K562 (cell line): Measurements from ENCODE around the gene FAM20C. TPM values are rescaled to one million over a fixed set of nuclear protein-coding genes. Genes with fewer than 3 reads are reported as not detected.

Experiments used
- ATAC-seq: fragments of 200-7000 bp; cut with Tn5 transposase; 3 replicates; pipeline ENCODE4 v1.9.1; 2020; ENCODE audit warnings: moderate library complexity
- BruUV-seq: library from RNA; stranded (reverse); fragments of 400-500 nt; replicated peaks from 2 replicates; lab custom pipeline; 2021; lab: Mats Ljungman, UMichigan
- CTCF ChIA-PET: fragments of 300-600 bp; formaldehyde crosslinking; extraction: SDS; loops from one replicate; lab custom pipeline; 2021; ENCODE audit warnings: low intra/inter-chr PET ratio; lab: Yijun Ruan, JAX
- POLR2A ChIA-PET: fragments of 300-600, 350-650 bp; sonication (Branson Sonifier 250); formaldehyde crosslinking; extraction: SDS; loops from one replicate; lab custom pipeline; 2021; ENCODE audit warnings: antibody characterized with exemption, inconsistent platforms; lab: Yijun Ruan, JAX
- DNase-seq, 4 experiments: peaks; one replicate each; pipeline versions ENCODE4 v3.0.0 to v3.0.0-alpha.2; 2011 to 2018; ENCODE audit warnings: low spot score in 3 of 4, mixed read lengths in 3 of 4; ENCODE audit errors: extremely low read depth in 1 of 4
- FAIRE-seq: peaks from 2 replicates; lab custom pipeline; 2011; peaks lifted over from hg19 to GRCh38; lab: Jason Lieb, UNC
- H2AFZ ChIP-seq: 2 replicates; pipeline ENCODE4 v1.6.0; 2011; ENCODE audit warnings: low read depth, low read length, control low read depth, inconsistent platforms
- H3K27ac ChIP-seq: fragments of 200-600 bp; 3 replicates; pipeline ENCODE4 v1.8.0; 2011; ENCODE audit warnings: low read depth, mild to moderate bottlenecking, control low read depth, inconsistent platforms, low read length, moderate library complexity, mixed read lengths; ENCODE audit errors: extremely low read depth
- H3K27me3 ChIP-seq, 2 experiments: fragments of 300-600 bp in 1 of 2; 2 replicates in 1 of 2; 3 replicates in 1 of 2; pipeline versions ENCODE4 v1.6.0 to v1.8.0; 2011; ENCODE audit warnings: inconsistent platforms in 2 of 2, low read length in 2 of 2, mild to moderate bottlenecking in 1 of 2, mixed read lengths in 1 of 2, moderate library complexity in 1 of 2; ENCODE audit not compliant: control insufficient read depth in 2 of 2, insufficient read depth in 2 of 2
- H3K36me3 ChIP-seq: fragments of 300-600 bp; 3 replicates; pipeline ENCODE4 v1.8.0; 2011; ENCODE audit warnings: mild to moderate bottlenecking, low read length, inconsistent platforms; ENCODE audit not compliant: control insufficient read depth, insufficient read depth
- H3K4me1 ChIP-seq, 2 experiments: fragments of 200-600 bp in 1 of 2; replicated peaks in 1 of 2; 2 replicates in 1 of 2; 3 replicates in 1 of 2; pipeline versions ENCODE4 v1.5.1 to v1.8.0; 2011; ENCODE audit warnings: inconsistent platforms in 2 of 2, low read length in 2 of 2, mild to moderate bottlenecking in 1 of 2, mixed read lengths in 1 of 2, moderate library complexity in 1 of 2; ENCODE audit not compliant: control insufficient read depth in 2 of 2, insufficient read depth in 2 of 2
- H3K4me2 ChIP-seq: 2 replicates; pipeline ENCODE4 v1.6.1; 2011; ENCODE audit warnings: low read length, control low read depth, inconsistent platforms, mixed read lengths; ENCODE audit not compliant: insufficient read depth
- H3K4me3 ChIP-seq: fragments of 200-600 bp; sonication (generic), shearing (Covaris generic); 2 replicates; pipeline ENCODE4 v1.5.1; 2016; ENCODE audit warnings: control low read depth, inconsistent platforms
- H3K79me2 ChIP-seq: fragments of 200-600 bp; 3 replicates; pipeline ENCODE4 v1.8.0; 2011; ENCODE audit warnings: low read length, inconsistent platforms; ENCODE audit not compliant: control insufficient read depth, insufficient read depth
- H3K9ac ChIP-seq, 2 experiments: 2 replicates each; pipeline versions ENCODE4 v1.6.0 to v1.6.1; 2011; ENCODE audit warnings: low read depth in 2 of 2, low read length in 2 of 2, control low read depth in 1 of 2, inconsistent platforms in 1 of 2, mild to moderate bottlenecking in 1 of 2, mixed read lengths in 1 of 2; ENCODE audit not compliant: insufficient read depth in 1 of 2
- H3K9me1 ChIP-seq: one replicate; pipeline ENCODE4 v1.6.0; 2011; ENCODE audit warnings: inconsistent platforms, mild to moderate bottlenecking, low read length, moderate library complexity; ENCODE audit not compliant: control insufficient read depth, insufficient read depth
- H3K9me3 ChIP-seq: replicated peaks from 2 replicates; pipeline ENCODE4 v1.5.1; 2011; ENCODE audit warnings: low read depth, low read length, inconsistent platforms; ENCODE audit not compliant: control insufficient read depth, insufficient read depth
- H4K20me1 ChIP-seq: replicated peaks from 2 replicates; pipeline ENCODE4 v1.6.1; 2011; ENCODE audit warnings: low read length, inconsistent platforms, mixed read lengths; ENCODE audit not compliant: control insufficient read depth, insufficient read depth
- MAX ChIP-seq: sonication (generic); formaldehyde crosslinking; IDR thresholded peaks from 2 replicates; pipeline ENCODE4 v1.9.0; 2022; ENCODE audit warnings: mild to moderate bottlenecking, missing genetic modification reagents
- MYBL2 ChIP-seq, 2 experiments: fragments of 450-650 bp in 1 of 2; sonication (generic) in 1 of 2; formaldehyde crosslinking in 1 of 2; IDR thresholded peaks; 2 replicates each; pipeline versions ENCODE4 v1.6.1 to v1.8.1; 2017 to 2022; ENCODE audit warnings: borderline replicate concordance in 1 of 2, inconsistent platforms in 1 of 2, low read depth in 1 of 2, mild to moderate bottlenecking in 1 of 2, missing genetic modification reagents in 1 of 2, moderate library complexity in 1 of 2
- PRMT5 ChIP-seq: sonication (generic); formaldehyde crosslinking; IDR thresholded peaks from 2 replicates; pipeline ENCODE4 v1.5.0; 2020; ENCODE audit warnings: missing genetic modification reagents
- TEAD4 ChIP-seq, 2 experiments: sonication (generic) in 1 of 2; formaldehyde crosslinking in 1 of 2; IDR thresholded peaks; 2 replicates each; pipeline versions ENCODE4 v1.6.1 to v1.8.0; 2012 to 2022; ENCODE audit warnings: borderline replicate concordance in 1 of 2, inconsistent platforms in 1 of 2, low read length in 1 of 2, mild to moderate bottlenecking in 1 of 2, missing genetic modification reagents in 1 of 2
- ZNF445 ChIP-seq: fragments of 250-450 bp; sonication (Bioruptor Pico); IDR thresholded peaks from 2 replicates; pipeline ENCODE4 v1.4.0; 2020; ENCODE audit warnings: low read depth, mild to moderate bottlenecking, moderate library complexity
- WGBS: fragments of 100-300 bp; shearing (Covaris generic); methylation state at CpG from one replicate; pipeline ENCODE4 v1.1.6; 2016; ENCODE audit warnings: low coverage, mixed read lengths; ENCODE audit not compliant: insufficient coverage; ENCODE audit errors: missing lambda C conversion rate; 5-methylcytosine and 5-hydroxymethylcytosine counted together
- in situ Hi-C: fragments of 300-500 bp; cut with MboI; formaldehyde crosslinking; loops from 4 replicates; pipeline ENCODE4 v1.15.0; 2018; ENCODE audit warnings: inconsistent platforms, mixed read lengths
- intact Hi-C: fragments of 100-400 bp; cut with micrococcal nuclease; formaldehyde crosslinking; loops from 2 replicates; pipeline ENCODE4 v1.14.2; 2022
- polyA plus RNA-seq, 8 experiments: library from polyadenylated mRNA; depleted of rRNA in 4 of 8; stranded (reverse) in 5 of 8; unstranded in 3 of 8; fragments of >200 nt; fragmentation: Nextera tagmentation in 2 of 8; fragmentation: Illumina TruSeq in 1 of 8; extraction: Ambion mirVana in 2 of 8; extraction: Trizol in 1 of 8; gene quantifications; 2 replicates each; pipeline versions ENCODE4 v1.2.1 to v1.2.3, GENCODE V29; 2011 to 2014; ENCODE audit warnings: inconsistent platforms in 1 of 8, missing spikeins in 1 of 8
- total RNA-seq, 7 experiments: library from RNA; depleted of rRNA in 6 of 7; stranded (reverse); fragments of >200 nt in 6 of 7; fragmentation: Illumina TruSeq in 2 of 7; extraction: Trizol in 2 of 7; gene quantifications; 2 replicates each; pipeline versions ENCODE4 v1.2.1 to v1.2.3, GENCODE V29; 2011 to 2021; ENCODE audit warnings: low replicate concordance in 1 of 7

Gene FAM20C
- total and polyA plus RNA-seq, 9 of the 15 experiments (the other 6 are each of a cell fraction or from before 2014, with no cell fraction given) = 0.09 TPM; not detected in 8

GRCh38 chr7:235576-236395, 43.4 kb downstream of the FAM20C start (continued):
- no peak for TF ChIP-seq PRMT5
- TF ChIP-seq, all 486 proteins: peak for 0

- no peak for FAIRE-seq
- H3K4me1 ChIP-seq = peaks cover 0 to 9% of the 10 kb centered on the region in 2 experiments; a peak in 1 of 5 replicates
These were observed 44.6 kb downstream of the FAM20C start for GRCh38 chr7:236967-237366.

More at GRCh38 chr7:236967-237366, 44.6 kb downstream of the FAM20C start:
- 19% methylated on average over 7 of the region's 8 CpGs for WGBS
- no peak overlapping the region; the same call in 2 of the 3 replicates for H3K27ac ChIP-seq
- DNase-seq = no peak
- ChIA-PET CTCF (no interaction called here), POLR2A (interaction anchor here (0.6 to 0.7 kb wide), 2 partner anchors 23 to 226 kb away, joined by 3 read pairs; no protein-coding TSS in a partner anchor)
- peaks cover 32 to 57% of the 10 kb centered on the region in 2 experiments for H3K27me3 ChIP-seq
- H4K20me1 ChIP-seq = peaks cover 20% of the 10 kb centered on the region
- no peak overlapping the region for H3K9ac ChIP-seq
- H3K9me1 ChIP-seq = no peaks in the 10 kb centered on the region
- TF ChIP-seq TEAD4 (IDR thresholded peaks at IDR 0.05; ENCODE audit: low read length) (no peak), TEAD4 (CRISPR knock-in tag; IDR thresholded peaks at IDR 0.05; ENCODE audit: borderline replicate concordance) (0 out of 2 replicates have a peak, but pooled peaks have one; percentile 41), MYBL2 (IDR thresholded peaks at IDR 0.05; ENCODE audit: low read depth) (no peak), MYBL2 (CRISPR knock-in tag; IDR thresholded peaks at IDR 0.05; ENCODE audit: borderline replicate concordance) (no peak), MAX (CRISPR knock-in tag) (peak; percentile 82), ZNF445 (CRISPR knock-in tag) (no peak)
- H2AFZ ChIP-seq = no peak overlapping the region
- no peaks in the 10 kb centered on the region for H3K79me2 ChIP-seq
- ATAC-seq = no peak
- no peak overlapping the region for H3K4me3 ChIP-seq
- BruUV-seq = no TSS peak
- no peak overlapping the region for H3K4me2 ChIP-seq
- in situ Hi-C loops = no loop called here
- no peaks in the 10 kb centered on the region for H3K36me3 ChIP-seq
- intact Hi-C loops = no loop called here
- peaks cover 4% of the 10 kb centered on the region for H3K9me3 ChIP-seq
